Testis (tissue), 2 donors: ENCODE data around the gene SOBP.

ENCODE experiments used
- POLR2A ChIP-seq: fragments of 450-650 bp; IDR thresholded peaks from one replicate; pipeline ENCODE4 v1.6.1; 2017; ENCODE audit warnings: antibody characterized with exemption, mild to moderate bottlenecking, moderate library complexity
- TF ChIP-seq, protein P1 (sequence below), 3 experiments: fragments of 450-650 bp in 2 of 3; fragments of 200-600 bp in 1 of 3; sonication (generic) in 1 of 3; IDR thresholded peaks; one replicate each; pipeline ENCODE4 v1.5.1; 2016 to 2019; ENCODE audit warnings: antibody characterized with exemption in 3 of 3, mild to moderate bottlenecking in 2 of 3, moderate library complexity in 1 of 3

DNA sequence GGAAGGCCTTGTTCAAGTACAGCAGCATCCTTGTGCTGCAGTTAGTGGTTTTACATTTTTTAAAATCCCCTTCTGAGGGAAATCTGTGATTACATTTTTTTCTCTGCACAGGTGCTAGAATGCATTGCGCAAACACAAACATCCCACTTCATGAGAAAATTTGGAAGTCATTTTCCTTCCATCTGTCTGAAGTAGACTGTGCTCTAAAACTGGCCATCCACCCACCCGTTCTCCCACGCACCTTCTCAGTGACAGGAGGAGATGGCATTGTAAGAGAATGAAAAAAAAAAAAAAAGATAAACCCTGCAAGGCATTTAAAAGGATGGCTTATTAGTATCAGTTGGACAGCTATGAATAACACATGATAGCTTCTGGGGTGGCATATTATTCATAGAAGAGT, 65.0 kb downstream of the SOBP start:
- TF ChIP-seq, protein P1, sequence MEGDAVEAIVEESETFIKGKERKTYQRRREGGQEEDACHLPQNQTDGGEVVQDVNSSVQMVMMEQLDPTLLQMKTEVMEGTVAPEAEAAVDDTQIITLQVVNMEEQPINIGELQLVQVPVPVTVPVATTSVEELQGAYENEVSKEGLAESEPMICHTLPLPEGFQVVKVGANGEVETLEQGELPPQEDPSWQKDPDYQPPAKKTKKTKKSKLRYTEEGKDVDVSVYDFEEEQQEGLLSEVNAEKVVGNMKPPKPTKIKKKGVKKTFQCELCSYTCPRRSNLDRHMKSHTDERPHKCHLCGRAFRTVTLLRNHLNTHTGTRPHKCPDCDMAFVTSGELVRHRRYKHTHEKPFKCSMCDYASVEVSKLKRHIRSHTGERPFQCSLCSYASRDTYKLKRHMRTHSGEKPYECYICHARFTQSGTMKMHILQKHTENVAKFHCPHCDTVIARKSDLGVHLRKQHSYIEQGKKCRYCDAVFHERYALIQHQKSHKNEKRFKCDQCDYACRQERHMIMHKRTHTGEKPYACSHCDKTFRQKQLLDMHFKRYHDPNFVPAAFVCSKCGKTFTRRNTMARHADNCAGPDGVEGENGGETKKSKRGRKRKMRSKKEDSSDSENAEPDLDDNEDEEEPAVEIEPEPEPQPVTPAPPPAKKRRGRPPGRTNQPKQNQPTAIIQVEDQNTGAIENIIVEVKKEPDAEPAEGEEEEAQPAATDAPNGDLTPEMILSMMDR (IDR thresholded peaks at IDR 0.05), result no peak
- TF ChIP-seq POLR2A, result no peak
